Spleen (tissue), 11 donors: ENCODE measurements around the gene ADGRE2. TPM values are rescaled to one million over a fixed set of nuclear protein-coding genes. Genes with fewer than 3 reads are reported as not detected.

Experiments used
- DNase-seq: peaks from one replicate; pipeline ENCODE4 v3.0.0-alpha.2; 2020
- H3K27ac ChIP-seq, 8 donors: fragments of 200-600 bp; sonication (generic) in 7 of 8; 1 replicate in 4 of 8; 2 replicates in 4 of 8; pipeline versions ENCODE4 v1.5.0 to v1.8.0; 2016 to 2021; ENCODE audit warnings: inconsistent platforms in 4 of 8, mild to moderate bottlenecking in 4 of 8, moderate library complexity in 1 of 8
- H3K27me3 ChIP-seq, 7 donors: fragments of 200-600 bp; sonication (generic) in 6 of 7; replicated peaks in 1 of 7; 1 replicate in 4 of 7; 2 replicates in 3 of 7; pipeline versions ENCODE4 v1.5.0 to v1.8.0; 2016 to 2021; ENCODE audit warnings: inconsistent platforms in 3 of 7, mild to moderate bottlenecking in 1 of 7
- H3K36me3 ChIP-seq, 6 donors: fragments of 200-600 bp; sonication (generic) in 5 of 6; 1 replicate in 4 of 6; 2 replicates in 2 of 6; pipeline versions ENCODE4 v1.5.0 to v1.8.0; 2016 to 2021; ENCODE audit warnings: inconsistent platforms in 2 of 6
- H3K4me1 ChIP-seq, 6 donors: fragments of 200-600 bp; sonication (generic) in 5 of 6; 1 replicate in 3 of 6; 2 replicates in 3 of 6; pipeline versions ENCODE4 v1.5.0 to v1.8.0; 2016 to 2021; ENCODE audit warnings: inconsistent platforms in 3 of 6
- H3K4me3 ChIP-seq, 8 donors: fragments of 200-600 bp; sonication (generic) in 7 of 8; 1 replicate in 4 of 8; 2 replicates in 4 of 8; pipeline versions ENCODE4 v1.5.0 to v1.8.0; 2016 to 2021; ENCODE audit warnings: inconsistent platforms in 4 of 8, mild to moderate bottlenecking in 4 of 8, moderate library complexity in 2 of 8
- H3K9me3 ChIP-seq, 8 donors: fragments of 200-600 bp; sonication (generic) in 7 of 8; 1 replicate in 4 of 8; 2 replicates in 4 of 8; pipeline versions ENCODE4 v1.5.0 to v1.8.0; 2016 to 2021; ENCODE audit warnings: inconsistent platforms in 4 of 8
- POLR2A ChIP-seq, 3 donors: fragments of 450-650 bp; IDR thresholded peaks; one replicate each; pipeline ENCODE4 v1.5.1; 2017; ENCODE audit warnings: antibody characterized with exemption in 3 of 3, mild to moderate bottlenecking in 1 of 3
- POLR2AphosphoS5 ChIP-seq, 3 donors: sonication (generic); formaldehyde crosslinking; IDR thresholded peaks; one replicate each; pipeline ENCODE4 v1.5.1; 2017; ENCODE audit warnings: antibody characterized with exemption in 3 of 3
- WGBS, 5 donors: extraction: QIAGEN DNeasy Blood & Tissue Kit in 3 of 5; methylation state at CpG; one replicate each; pipeline versions ENCODE4 v1.1.5 to v1.1.7; 2013 to 2018; 5-methylcytosine and 5-hydroxymethylcytosine counted together
- intact Hi-C: fragments of 100-400 bp; cut with DNase I; formaldehyde crosslinking; loops from one replicate; pipeline ENCODE4 v1.15.0; 2023; ENCODE audit warnings: low total_unique reads
- polyA plus RNA-seq, 3 donors: library from polyadenylated mRNA; stranded (reverse); fragments of 200-250 nt; gene quantifications; one replicate each; pipeline ENCODE4 v1.2.1, GENCODE V29; 2013
- total RNA-seq, 7 donors: library from RNA; depleted of rRNA in 3 of 7; stranded (reverse); fragments of >200 nt in 3 of 7; fragmentation: NEBNext Ultra II Directional in 4 of 7; extraction: Animal tissue kit (Norgen Biotek cat#: 25700) in 4 of 7; gene quantifications; one replicate each; pipeline versions ENCODE4 v1.1.0 to v1.2.1, GENCODE V29; 2016 to 2021
- TF ChIP-seq, protein P1 (sequence below), 11 experiments: fragments of 200-600 bp in 7 of 11; fragments of 450-650 bp in 4 of 11; sonication (generic) in 4 of 11; IDR thresholded peaks in 8 of 11; conservative IDR thresholded peaks in 3 of 11; 1 replicate in 7 of 11; 2 replicates in 4 of 11; pipeline versions ENCODE4 v1.4.0 to v1.8.0; 2016 to 2021; ENCODE audit warnings: antibody characterized with exemption in 11 of 11, inconsistent platforms in 4 of 11, mild to moderate bottlenecking in 1 of 11
- donor health status: healthy with polysubstance abuse.
- donor health status: DM: no; HTN: no; CAD: no; lungs with moderate emphysema.
- donor health status: DM: no; HTN: no; CAD: no.
- donor health status: Bipolar disorder and iron deficiency.
- donor health status: healthy.
- donor health status: DM: no; HTN: no; CAD: no.
- donor health status: DM: yes; HTN: yes; CAD: no.

ADGRE2 gene
- total and polyA plus RNA-seq, 10 donors = 4.0 to 183 (median 78.9) TPM

- intact Hi-C loops = no loop called here
- Histone ChIP-seq H3K4me3 (no peak overlapping the region), H3K4me1 (peaks cover 0 to 56% (median 10%) of the 10 kb centered on the region in 6 donors), H3K9me3 (no peaks in the 10 kb centered on the region), H3K27me3 (peaks cover 0 to 37% (median 5%) of the 10 kb centered on the region in 7 donors), H3K27ac (no peak overlapping the region), H3K36me3 (peaks cover 0 to 60% (median 5%) of the 10 kb centered on the region in 6 donors)
- TF ChIP-seq POLR2A (IDR thresholded peaks at IDR 0.05) = no peak
- DNase-seq = no peak
- WGBS, 5 donors = 90 to 97% (median 91%) methylated on average over 7 of the region's 7 CpGs
Observed at GRCh38 chr19:14772995-14773394, 5.4 kb downstream of the ADGRE2 start.

- TF ChIP-seq, protein P1, sequence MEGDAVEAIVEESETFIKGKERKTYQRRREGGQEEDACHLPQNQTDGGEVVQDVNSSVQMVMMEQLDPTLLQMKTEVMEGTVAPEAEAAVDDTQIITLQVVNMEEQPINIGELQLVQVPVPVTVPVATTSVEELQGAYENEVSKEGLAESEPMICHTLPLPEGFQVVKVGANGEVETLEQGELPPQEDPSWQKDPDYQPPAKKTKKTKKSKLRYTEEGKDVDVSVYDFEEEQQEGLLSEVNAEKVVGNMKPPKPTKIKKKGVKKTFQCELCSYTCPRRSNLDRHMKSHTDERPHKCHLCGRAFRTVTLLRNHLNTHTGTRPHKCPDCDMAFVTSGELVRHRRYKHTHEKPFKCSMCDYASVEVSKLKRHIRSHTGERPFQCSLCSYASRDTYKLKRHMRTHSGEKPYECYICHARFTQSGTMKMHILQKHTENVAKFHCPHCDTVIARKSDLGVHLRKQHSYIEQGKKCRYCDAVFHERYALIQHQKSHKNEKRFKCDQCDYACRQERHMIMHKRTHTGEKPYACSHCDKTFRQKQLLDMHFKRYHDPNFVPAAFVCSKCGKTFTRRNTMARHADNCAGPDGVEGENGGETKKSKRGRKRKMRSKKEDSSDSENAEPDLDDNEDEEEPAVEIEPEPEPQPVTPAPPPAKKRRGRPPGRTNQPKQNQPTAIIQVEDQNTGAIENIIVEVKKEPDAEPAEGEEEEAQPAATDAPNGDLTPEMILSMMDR (IDR thresholded peaks at IDR 0.05 in 8 of 11, conservative IDR thresholded peaks at IDR 0.05 in 3 of 11) = no peak
- no peak for TF ChIP-seq POLR2AphosphoS5 (IDR thresholded peaks at IDR 0.05)
- no peak for TF ChIP-seq POLR2A (IDR thresholded peaks at IDR 0.05)
- no peaks in the 10 kb centered on the region for H3K9me3 ChIP-seq
- DNase-seq = no peak
- peaks cover 0 to 65% (median 5%) of the 10 kb centered on the region in 6 donors for H3K36me3 ChIP-seq
- H3K4me1 ChIP-seq = peaks cover 0 to 55% (median 10%) of the 10 kb centered on the region in 6 donors
- peaks cover 0 to 36% (median 5%) of the 10 kb centered on the region in 7 donors for H3K27me3 ChIP-seq
- no peak overlapping the region for H3K4me3 ChIP-seq
- H3K27ac ChIP-seq = no peak overlapping the region
- intact Hi-C loops = no loop called here
- WGBS, 5 donors = 79 to 92% (median 85%) methylated on average over 6 to 8 of the region's 8 CpGs
Observed at GRCh38 chr19:14772467-14772866, 5.9 kb downstream of the ADGRE2 start.

DNA sequence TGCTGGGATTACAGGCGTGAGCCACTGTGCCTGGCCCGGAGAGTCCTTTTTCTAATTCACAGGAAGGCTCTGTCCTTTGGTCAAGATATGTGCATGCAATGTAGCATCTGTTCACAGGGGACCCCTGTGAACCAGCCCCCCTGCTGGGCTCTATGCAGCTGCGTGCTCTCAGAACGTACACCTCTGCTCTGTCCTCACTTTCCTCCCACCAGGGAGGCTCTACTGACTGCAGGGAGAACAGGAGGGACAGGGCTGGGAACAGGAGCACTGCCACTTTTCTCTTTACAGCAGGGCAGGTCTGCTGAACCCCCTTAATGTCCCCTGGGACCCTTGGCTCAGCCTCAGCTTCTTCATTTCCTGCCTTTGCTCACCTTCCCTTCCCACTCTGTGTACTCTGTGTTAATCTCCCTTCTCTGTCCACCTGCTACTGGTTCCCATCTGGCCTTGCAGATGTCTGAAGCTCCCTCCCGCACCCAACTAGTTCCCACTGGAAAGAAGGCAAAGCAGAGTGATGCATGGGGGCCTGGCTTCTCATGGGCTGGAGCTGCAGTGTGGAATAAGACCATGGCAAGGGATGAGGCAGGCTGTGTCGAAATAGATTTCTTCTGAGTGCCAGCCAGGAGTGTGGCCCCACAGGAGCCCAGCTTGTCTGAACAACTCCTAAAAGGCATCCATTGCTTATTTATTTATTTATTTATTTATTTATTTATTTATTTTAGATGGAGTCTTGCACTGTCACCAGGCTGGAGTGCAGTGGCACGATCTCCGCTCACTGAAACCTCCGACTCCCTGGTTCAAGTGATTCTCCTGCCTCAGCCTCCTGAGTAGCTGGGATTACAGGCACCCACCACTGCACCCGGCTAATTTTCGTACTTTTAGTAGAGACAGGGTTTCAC is 7.2 kb downstream of the ADGRE2 start:
- Histone ChIP-seq H3K27ac (no peak overlapping the region), H3K4me1 (peaks cover 0 to 43% (median 2%) of the 10 kb centered on the region in 6 donors), H3K9me3 (no peaks in the 10 kb centered on the region), H3K4me3 (no peak overlapping the region), H3K36me3 (peaks cover 0 to 78% (median 5%) of the 10 kb centered on the region in 6 donors), H3K27me3 (peaks cover 0 to 27% (median 3%) of the 10 kb centered on the region in 7 donors)
- intact Hi-C loops = no loop called here
- TF ChIP-seq POLR2AphosphoS5 (IDR thresholded peaks at IDR 0.05) (peak in 1 of 3 donors; percentile 11), POLR2A (IDR thresholded peaks at IDR 0.05) (no peak)
- TF ChIP-seq, protein P1 (IDR thresholded peaks at IDR 0.05 in 8 of 11, conservative IDR thresholded peaks at IDR 0.05 in 3 of 11) = no peak
- no peak for DNase-seq
- 84 to 87% (median 86%) methylated on average over 11 of the region's 11 CpGs for WGBS, 5 donors

- H3K27me3 ChIP-seq = peaks cover 0 to 16% (median 2%) of the 10 kb centered on the region in 7 donors
- 65 to 86% (median 68%) methylated on average over 5 of the region's 5 CpGs for WGBS, 5 donors
- no peak for TF ChIP-seq POLR2A (IDR thresholded peaks at IDR 0.05)
- TF ChIP-seq, protein P1 (IDR thresholded peaks at IDR 0.05 in 8 of 11, conservative IDR thresholded peaks at IDR 0.05 in 3 of 11) = no peak
- no peak for TF ChIP-seq POLR2AphosphoS5 (IDR thresholded peaks at IDR 0.05)
- H3K36me3 ChIP-seq = peaks cover 0 to 88% (median 5%) of the 10 kb centered on the region in 6 donors
- intact Hi-C loops = no loop called here
- H3K4me1 ChIP-seq = peaks cover 0 to 33% (median 2%) of the 10 kb centered on the region in 6 donors
- no peak overlapping the region for H3K27ac ChIP-seq
- no peaks in the 10 kb centered on the region for H3K9me3 ChIP-seq
- DNase-seq = no peak
- H3K4me3 ChIP-seq = no peak overlapping the region
Observed at GRCh38 chr19:14770136-14770535, 8.2 kb downstream of the ADGRE2 start.
